Panc1 (cell line): ENCODE measurements around the gene KRTAP20-1. TPM values are rescaled to one million over a fixed set of nuclear protein-coding genes. Genes with fewer than 3 reads are reported as not detected.

Source experiments
- ATAC-seq: fragments of 200-7000 bp; cut with Tn5 transposase; 2 replicates; pipeline ENCODE4 v1.9.1; 2020; ENCODE audit warnings: mild to moderate bottlenecking, moderate library complexity
- BruUV-seq: library from RNA; stranded (reverse); fragments of 400-500 nt; replicated peaks from 2 replicates; lab custom pipeline; 2021; lab: Mats Ljungman, UMichigan
- CTCF ChIA-PET: fragments of 300-600 bp; sonication (Branson Sonifier 250); formaldehyde crosslinking; loops from one replicate; lab custom pipeline; 2022; ENCODE audit warnings: antibody characterized with exemption; lab: Charles Lee
- POLR2A ChIA-PET: fragments of 300-600 bp; sonication (Branson Sonifier 250); formaldehyde crosslinking; loops from one replicate; lab custom pipeline; 2022; ENCODE audit warnings: antibody characterized with exemption; lab: Charles Lee
- DNase-seq: peaks from one replicate; pipeline ENCODE4 v3.0.0-alpha.2; 2010; ENCODE audit warnings: low read depth, low spot score
- H3K27ac ChIP-seq: 2 replicates; pipeline ENCODE4 v1.5.1; 2011; ENCODE audit warnings: mild to moderate bottlenecking, low read length, inconsistent platforms
- H3K27me3 ChIP-seq: fragments of 200-500 bp; sonication (Bioruptor generic); 2 replicates; pipeline ENCODE4 v1.6.0; 2014; ENCODE audit warnings: low read length, inconsistent platforms; ENCODE audit not compliant: control insufficient read depth, insufficient read depth
- H3K36me3 ChIP-seq: fragments of 200-500 bp; sonication (Bioruptor generic); 2 replicates; pipeline ENCODE4 v1.5.1; 2014; ENCODE audit warnings: inconsistent platforms, mild to moderate bottlenecking, low read length, moderate library complexity; ENCODE audit not compliant: control insufficient read depth, insufficient read depth
- H3K4me1 ChIP-seq: 2 replicates; pipeline ENCODE4 v1.5.1; 2011; ENCODE audit warnings: inconsistent platforms, mild to moderate bottlenecking, low read length, moderate library complexity; ENCODE audit not compliant: control insufficient read depth, insufficient read depth
- H3K4me3 ChIP-seq, 2 experiments: 2 replicates each; pipeline ENCODE4 v1.5.1; 2011 to 2012; ENCODE audit warnings: low read depth in 2 of 2, low read length in 2 of 2, mild to moderate bottlenecking in 2 of 2, inconsistent platforms in 1 of 2, moderate library complexity in 1 of 2
- H3K9me3 ChIP-seq: fragments of 200-500 bp; sonication (Bioruptor generic); 2 replicates; pipeline ENCODE4 v1.5.1; 2014; ENCODE audit warnings: low read depth, mild to moderate bottlenecking, inconsistent platforms, low read length, moderate library complexity; ENCODE audit not compliant: control insufficient read depth, insufficient read depth
- POLR2AphosphoS5 ChIP-seq: IDR thresholded peaks from 2 replicates; pipeline ENCODE4 v1.6.1; 2012; ENCODE audit warnings: mild to moderate bottlenecking, low read depth, low read length, moderate library complexity
- SIN3A ChIP-seq: IDR thresholded peaks from 2 replicates; pipeline ENCODE4 v1.6.1; 2012; ENCODE audit warnings: low read depth, mild to moderate bottlenecking, low read length, moderate library complexity, borderline replicate concordance; ENCODE audit not compliant: insufficient read depth
- TCF7L2 ChIP-seq: IDR thresholded peaks from 2 replicates; pipeline ENCODE4 v1.6.1; 2011; ENCODE audit warnings: mild to moderate bottlenecking, low read depth, low read length, inconsistent platforms
- in situ Hi-C: cut with HindIII; loops from 2 replicates; pipeline ENCODE4 v1.10.0; 2016; ENCODE audit warnings: low sequenced_read_pairs, low pct_unique_long_range_greater_than_20kb
- intact Hi-C: fragments of 100-400 bp; cut with micrococcal nuclease; formaldehyde crosslinking; loops from one replicate; pipeline ENCODE4 v1.10.0; 2022; ENCODE audit not compliant: unreplicated experiment
- total RNA-seq: library from RNA; stranded (reverse); gene quantifications from one replicate; pipeline ENCODE4 v1.2.1, GENCODE V29; 2021; ENCODE audit not compliant: unreplicated experiment
- TF ChIP-seq, protein P1 (sequence below), 2 experiments: IDR thresholded peaks; 2 replicates each; pipeline ENCODE4 v1.6.1; 2011 to 2012; ENCODE audit warnings: low read depth in 2 of 2, control low read depth in 1 of 2, low read length in 1 of 2, mild to moderate bottlenecking in 1 of 2, moderate library complexity in 1 of 2; ENCODE audit not compliant: insufficient read depth in 1 of 2
- TF ChIP-seq, protein P2 (sequence below): fragments of 450-650 bp; IDR thresholded peaks from 2 replicates; pipeline ENCODE4 v1.5.1; 2017; ENCODE audit warnings: mild to moderate bottlenecking

KRTAP20-1 gene
- total RNA-seq, 1 experiment from 2014 or later: not detected

DNA sequence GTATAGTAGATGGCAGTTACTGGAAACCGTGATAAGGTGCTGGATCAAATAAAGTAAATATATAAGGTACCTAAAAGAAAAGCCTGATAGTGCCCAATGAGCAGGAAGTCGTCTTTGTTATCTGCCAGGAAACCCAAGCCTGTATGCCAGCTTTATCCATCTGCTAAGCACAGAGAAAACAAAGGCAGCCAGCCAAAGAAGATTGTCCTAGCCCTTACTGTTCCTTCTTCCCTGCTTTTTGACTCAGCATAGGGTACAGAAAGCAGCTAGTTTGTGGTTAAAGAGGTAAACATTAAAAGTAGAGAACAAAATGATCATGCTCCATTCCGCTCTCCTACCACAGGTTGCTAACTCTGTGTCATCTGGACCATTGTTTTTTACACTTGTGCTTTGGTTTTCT, 36.1 kb upstream of the KRTAP20-1 start:
- ATAC-seq (no peak), DNase-seq (no peak)
- H3K4me1 ChIP-seq: no peaks in the 10 kb centered on the region
- no peak overlapping the region for H3K27ac ChIP-seq
- in situ Hi-C loops (no loop called here), intact Hi-C loops (no loop called here)
- no TSS peak for BruUV-seq
- POLR2A ChIA-PET: no interaction called here
- no peaks in the 10 kb centered on the region for H3K9me3 ChIP-seq
- no peaks in the 10 kb centered on the region for H3K27me3 ChIP-seq
- CTCF ChIA-PET: no interaction called here
- H3K4me3 ChIP-seq: no peak overlapping the region
- H3K36me3 ChIP-seq: no peaks in the 10 kb centered on the region
- TF ChIP-seq, protein P1, sequence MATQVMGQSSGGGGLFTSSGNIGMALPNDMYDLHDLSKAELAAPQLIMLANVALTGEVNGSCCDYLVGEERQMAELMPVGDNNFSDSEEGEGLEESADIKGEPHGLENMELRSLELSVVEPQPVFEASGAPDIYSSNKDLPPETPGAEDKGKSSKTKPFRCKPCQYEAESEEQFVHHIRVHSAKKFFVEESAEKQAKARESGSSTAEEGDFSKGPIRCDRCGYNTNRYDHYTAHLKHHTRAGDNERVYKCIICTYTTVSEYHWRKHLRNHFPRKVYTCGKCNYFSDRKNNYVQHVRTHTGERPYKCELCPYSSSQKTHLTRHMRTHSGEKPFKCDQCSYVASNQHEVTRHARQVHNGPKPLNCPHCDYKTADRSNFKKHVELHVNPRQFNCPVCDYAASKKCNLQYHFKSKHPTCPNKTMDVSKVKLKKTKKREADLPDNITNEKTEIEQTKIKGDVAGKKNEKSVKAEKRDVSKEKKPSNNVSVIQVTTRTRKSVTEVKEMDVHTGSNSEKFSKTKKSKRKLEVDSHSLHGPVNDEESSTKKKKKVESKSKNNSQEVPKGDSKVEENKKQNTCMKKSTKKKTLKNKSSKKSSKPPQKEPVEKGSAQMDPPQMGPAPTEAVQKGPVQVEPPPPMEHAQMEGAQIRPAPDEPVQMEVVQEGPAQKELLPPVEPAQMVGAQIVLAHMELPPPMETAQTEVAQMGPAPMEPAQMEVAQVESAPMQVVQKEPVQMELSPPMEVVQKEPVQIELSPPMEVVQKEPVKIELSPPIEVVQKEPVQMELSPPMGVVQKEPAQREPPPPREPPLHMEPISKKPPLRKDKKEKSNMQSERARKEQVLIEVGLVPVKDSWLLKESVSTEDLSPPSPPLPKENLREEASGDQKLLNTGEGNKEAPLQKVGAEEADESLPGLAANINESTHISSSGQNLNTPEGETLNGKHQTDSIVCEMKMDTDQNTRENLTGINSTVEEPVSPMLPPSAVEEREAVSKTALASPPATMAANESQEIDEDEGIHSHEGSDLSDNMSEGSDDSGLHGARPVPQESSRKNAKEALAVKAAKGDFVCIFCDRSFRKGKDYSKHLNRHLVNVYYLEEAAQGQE (IDR thresholded peaks at IDR 0.05; ENCODE audit: insufficient read depth in 1 of 2, low read depth in 2 of 2, low read length in 1 of 2): no peak

- Histone ChIP-seq H3K4me1 (no peaks in the 10 kb centered on the region), H3K4me3 (no peak overlapping the region), H3K27me3 (no peaks in the 10 kb centered on the region), H3K9me3 (no peaks in the 10 kb centered on the region), H3K36me3 (no peaks in the 10 kb centered on the region), H3K27ac (no peak overlapping the region)
- ATAC-seq (no peak), DNase-seq (no peak)
- BruUV-seq: no TSS peak
- CTCF ChIA-PET: no interaction called here
- POLR2A ChIA-PET: no interaction called here
- TF ChIP-seq, protein P1 (IDR thresholded peaks at IDR 0.05; ENCODE audit: insufficient read depth in 1 of 2, low read depth in 2 of 2, low read length in 1 of 2): no peak
- TF ChIP-seq POLR2AphosphoS5 (no peak), SIN3A (no peak), TCF7L2 (no peak)
- TF ChIP-seq, protein P2, sequence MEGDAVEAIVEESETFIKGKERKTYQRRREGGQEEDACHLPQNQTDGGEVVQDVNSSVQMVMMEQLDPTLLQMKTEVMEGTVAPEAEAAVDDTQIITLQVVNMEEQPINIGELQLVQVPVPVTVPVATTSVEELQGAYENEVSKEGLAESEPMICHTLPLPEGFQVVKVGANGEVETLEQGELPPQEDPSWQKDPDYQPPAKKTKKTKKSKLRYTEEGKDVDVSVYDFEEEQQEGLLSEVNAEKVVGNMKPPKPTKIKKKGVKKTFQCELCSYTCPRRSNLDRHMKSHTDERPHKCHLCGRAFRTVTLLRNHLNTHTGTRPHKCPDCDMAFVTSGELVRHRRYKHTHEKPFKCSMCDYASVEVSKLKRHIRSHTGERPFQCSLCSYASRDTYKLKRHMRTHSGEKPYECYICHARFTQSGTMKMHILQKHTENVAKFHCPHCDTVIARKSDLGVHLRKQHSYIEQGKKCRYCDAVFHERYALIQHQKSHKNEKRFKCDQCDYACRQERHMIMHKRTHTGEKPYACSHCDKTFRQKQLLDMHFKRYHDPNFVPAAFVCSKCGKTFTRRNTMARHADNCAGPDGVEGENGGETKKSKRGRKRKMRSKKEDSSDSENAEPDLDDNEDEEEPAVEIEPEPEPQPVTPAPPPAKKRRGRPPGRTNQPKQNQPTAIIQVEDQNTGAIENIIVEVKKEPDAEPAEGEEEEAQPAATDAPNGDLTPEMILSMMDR: no peak
- in situ Hi-C loops: no loop called here
- intact Hi-C loops: no loop called here
These were observed 33.4 kb upstream of the KRTAP20-1 start for GRCh38 chr21:30582870-30583269.
